Spleen (tissue), 11 donors: ENCODE measurements around the gene F11R. TPM values are rescaled to one million over a fixed set of nuclear protein-coding genes. Genes with fewer than 3 reads are reported as not detected.

Source experiments
- DNase-seq: peaks from one replicate; pipeline ENCODE4 v3.0.0-alpha.2; 2020
- H3K27ac ChIP-seq, 8 donors: fragments of 200-600 bp; sonication (generic) in 7 of 8; 1 replicate in 4 of 8; 2 replicates in 4 of 8; pipeline versions ENCODE4 v1.5.0 to v1.8.0; 2016 to 2021; ENCODE audit warnings: inconsistent platforms in 4 of 8, mild to moderate bottlenecking in 4 of 8, moderate library complexity in 1 of 8
- H3K27me3 ChIP-seq, 7 donors: fragments of 200-600 bp; sonication (generic) in 6 of 7; replicated peaks in 1 of 7; 1 replicate in 4 of 7; 2 replicates in 3 of 7; pipeline versions ENCODE4 v1.5.0 to v1.8.0; 2016 to 2021; ENCODE audit warnings: inconsistent platforms in 3 of 7, mild to moderate bottlenecking in 1 of 7
- H3K36me3 ChIP-seq, 6 donors: fragments of 200-600 bp; sonication (generic) in 5 of 6; 1 replicate in 4 of 6; 2 replicates in 2 of 6; pipeline versions ENCODE4 v1.5.0 to v1.8.0; 2016 to 2021; ENCODE audit warnings: inconsistent platforms in 2 of 6
- H3K4me1 ChIP-seq, 6 donors: fragments of 200-600 bp; sonication (generic) in 5 of 6; 1 replicate in 3 of 6; 2 replicates in 3 of 6; pipeline versions ENCODE4 v1.5.0 to v1.8.0; 2016 to 2021; ENCODE audit warnings: inconsistent platforms in 3 of 6
- H3K4me3 ChIP-seq, 8 donors: fragments of 200-600 bp; sonication (generic) in 7 of 8; 1 replicate in 4 of 8; 2 replicates in 4 of 8; pipeline versions ENCODE4 v1.5.0 to v1.8.0; 2016 to 2021; ENCODE audit warnings: inconsistent platforms in 4 of 8, mild to moderate bottlenecking in 4 of 8, moderate library complexity in 2 of 8
- H3K9me3 ChIP-seq, 8 donors: fragments of 200-600 bp; sonication (generic) in 7 of 8; 1 replicate in 4 of 8; 2 replicates in 4 of 8; pipeline versions ENCODE4 v1.5.0 to v1.8.0; 2016 to 2021; ENCODE audit warnings: inconsistent platforms in 4 of 8
- CTCF ChIP-seq, 11 experiments: fragments of 200-600 bp in 7 of 11; fragments of 450-650 bp in 4 of 11; sonication (generic) in 4 of 11; IDR thresholded peaks in 8 of 11; conservative IDR thresholded peaks in 3 of 11; 1 replicate in 7 of 11; 2 replicates in 4 of 11; pipeline versions ENCODE4 v1.4.0 to v1.8.0; 2016 to 2021; ENCODE audit warnings: antibody characterized with exemption in 11 of 11, inconsistent platforms in 4 of 11, mild to moderate bottlenecking in 1 of 11
- POLR2A ChIP-seq, 3 donors: fragments of 450-650 bp; IDR thresholded peaks; one replicate each; pipeline ENCODE4 v1.5.1; 2017; ENCODE audit warnings: antibody characterized with exemption in 3 of 3, mild to moderate bottlenecking in 1 of 3
- POLR2AphosphoS5 ChIP-seq, 3 donors: sonication (generic); formaldehyde crosslinking; IDR thresholded peaks; one replicate each; pipeline ENCODE4 v1.5.1; 2017; ENCODE audit warnings: antibody characterized with exemption in 3 of 3
- WGBS, 5 donors: extraction: QIAGEN DNeasy Blood & Tissue Kit in 3 of 5; methylation state at CpG; one replicate each; pipeline versions ENCODE4 v1.1.5 to v1.1.7; 2013 to 2018; 5-methylcytosine and 5-hydroxymethylcytosine counted together
- intact Hi-C: fragments of 100-400 bp; cut with DNase I; formaldehyde crosslinking; loops from one replicate; pipeline ENCODE4 v1.15.0; 2023; ENCODE audit warnings: low total_unique reads
- polyA plus RNA-seq, 3 donors: library from polyadenylated mRNA; stranded (reverse); fragments of 200-250 nt; gene quantifications; one replicate each; pipeline ENCODE4 v1.2.1, GENCODE V29; 2013
- total RNA-seq, 7 donors: library from RNA; depleted of rRNA in 3 of 7; stranded (reverse); fragments of >200 nt in 3 of 7; fragmentation: NEBNext Ultra II Directional in 4 of 7; extraction: Animal tissue kit (Norgen Biotek cat#: 25700) in 4 of 7; gene quantifications; one replicate each; pipeline versions ENCODE4 v1.1.0 to v1.2.1, GENCODE V29; 2016 to 2021
- donor health status: healthy with polysubstance abuse.
- donor health status: DM: no; HTN: no; CAD: no; lungs with moderate emphysema.
- donor health status: DM: no; HTN: no; CAD: no.
- donor health status: Bipolar disorder and iron deficiency.
- donor health status: healthy.
- donor health status: DM: no; HTN: no; CAD: no.
- donor health status: DM: yes; HTN: yes; CAD: no.

F11R gene
- total and polyA plus RNA-seq, 10 donors: 6.4 to 77.2 (median 50.8) TPM

- peaks cover 20 to 81% (median 44%) of the 10 kb centered on the region in 6 donors for H3K4me1 ChIP-seq
- DNase-seq: no peak
- H3K27me3 ChIP-seq: no peaks in the 10 kb centered on the region
- intact Hi-C loops: loop anchor here (10.0 kb wide), 1 partner anchor 48 kb away; the partner anchor contains the start of gene KLHDC9
- TF ChIP-seq POLR2AphosphoS5 (IDR thresholded peaks at IDR 0.05): no peak
- no peak for TF ChIP-seq POLR2A (IDR thresholded peaks at IDR 0.05)
- TF ChIP-seq CTCF (IDR thresholded peaks at IDR 0.05 in 8 of 11, conservative IDR thresholded peaks at IDR 0.05 in 3 of 11): no peak
- peak overlapping the region; percentile 93 to 99 (median 98) for H3K27ac ChIP-seq
- peaks cover 5 to 68% (median 56%) of the 10 kb centered on the region in 6 donors for H3K36me3 ChIP-seq
- no peaks in the 10 kb centered on the region for H3K9me3 ChIP-seq
- H3K4me3 ChIP-seq: peak overlapping the region in 6 of 8 donors; percentile 77 to 97 (median 94)
- 38 to 52% (median 41%) methylated on average over 2 of the region's 2 CpGs for WGBS, 5 donors
These were observed 25.8 kb upstream of the F11R start for GRCh38 chr1:161046605-161047228.

- Histone ChIP-seq H3K9me3 (no peaks in the 10 kb centered on the region), H3K36me3 (peaks cover 7 to 68% (median 56%) of the 10 kb centered on the region in 6 donors), H3K4me1 (peaks cover 20 to 86% (median 50%) of the 10 kb centered on the region in 6 donors), H3K27me3 (no peaks in the 10 kb centered on the region), H3K27ac (peak within 1 kb of the TSS; percentile 93 to 99 (median 98)), H3K4me3 (peak within 1 kb of the TSS; percentile 70 to 98 (median 94))
- DNase-seq: peak; percentile 96
- intact Hi-C loops: loop anchor here (10.0 kb wide), 1 partner anchor 49 kb away; the partner anchor contains the start of gene KLHDC9
- WGBS, 5 donors: 0 to 1% (median 0%) methylated on average over 29 of the region's 29 CpGs
- peak; percentile 59 to 71 (median 61) for TF ChIP-seq POLR2A (IDR thresholded peaks at IDR 0.05)
- peak; percentile 85 to 98 (median 95) for TF ChIP-seq POLR2AphosphoS5 (IDR thresholded peaks at IDR 0.05)
- TF ChIP-seq CTCF (IDR thresholded peaks at IDR 0.05 in 8 of 11, conservative IDR thresholded peaks at IDR 0.05 in 3 of 11): peak in 1 of 11 experiments; percentile 15
These were observed 25.0 kb upstream of the F11R start, which contains the start of gene USF1 for GRCh38 chr1:161045736-161046604. Gene USF1, minus strand, starts transcription at chr1:161045977. Its CDS starts 2,702 bp downstream, at chr1:161043275.

GRCh38 chr1:161044908-161045735 lies 24.2 kb upstream of the F11R start:
- peaks cover 20 to 81% (median 50%) of the 10 kb centered on the region in 6 donors for H3K4me1 ChIP-seq
- no peaks in the 10 kb centered on the region for H3K27me3 ChIP-seq
- H3K27ac ChIP-seq: peak overlapping the region; percentile 93 to 99 (median 98)
- H3K4me3 ChIP-seq: peak overlapping the region; percentile 70 to 98 (median 94)
- DNase-seq: peak; percentile 94
- intact Hi-C loops: loop anchor here (10.0 kb wide), 1 partner anchor 50 kb away; the partner anchor contains the start of gene KLHDC9
- peaks cover 5 to 68% (median 57%) of the 10 kb centered on the region in 6 donors for H3K36me3 ChIP-seq
- peak in 1 of 3 donors; percentile 72 for TF ChIP-seq POLR2A (IDR thresholded peaks at IDR 0.05)
- TF ChIP-seq CTCF (IDR thresholded peaks at IDR 0.05 in 8 of 11, conservative IDR thresholded peaks at IDR 0.05 in 3 of 11): peak in 2 of 11 experiments; percentile 6 to 23
- TF ChIP-seq POLR2AphosphoS5 (IDR thresholded peaks at IDR 0.05): peak; percentile 79 to 90 (median 86)
- H3K9me3 ChIP-seq: no peaks in the 10 kb centered on the region
- WGBS, 5 donors: 0 to 1% (median 0%) methylated on average over 32 to 48 of the region's 48 CpGs
